IPS-11a (cell line): ENCODE data around the gene DRD1.
"Not testable (repeated sequence)": the region's sequence is repeated elsewhere in the genome, so short reads cannot be mapped to it uniquely, and the experiment has no call there.

Source experiments
- H3K4me3 ChIP-seq: one replicate; pipeline ENCODE4 v1.5.1; 2013; ENCODE audit warnings: low read depth, low read length, control low read depth

Gene DRD1

DNA sequence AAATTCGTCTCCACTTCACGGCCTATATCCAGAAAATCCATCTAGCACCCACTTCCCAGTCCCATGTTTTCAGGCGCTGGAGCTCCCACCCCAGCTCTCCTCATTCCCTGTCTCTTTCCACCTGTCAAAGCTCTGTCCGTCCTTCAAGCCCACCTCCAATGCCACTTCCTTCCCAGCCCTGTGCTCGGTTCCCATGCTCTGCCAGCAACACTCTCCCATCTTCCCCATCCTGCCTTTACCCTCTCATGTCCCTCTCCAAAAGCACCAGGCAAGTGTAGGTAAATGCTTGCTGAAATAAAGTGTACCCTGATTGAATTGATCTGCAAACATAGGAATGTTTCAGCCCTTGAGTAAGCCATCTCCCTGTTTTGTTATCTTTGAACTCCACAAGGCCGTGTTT, 9.2 kb downstream of the DRD1 start:
- no peak overlapping the region for H3K4me3 ChIP-seq

DNA sequence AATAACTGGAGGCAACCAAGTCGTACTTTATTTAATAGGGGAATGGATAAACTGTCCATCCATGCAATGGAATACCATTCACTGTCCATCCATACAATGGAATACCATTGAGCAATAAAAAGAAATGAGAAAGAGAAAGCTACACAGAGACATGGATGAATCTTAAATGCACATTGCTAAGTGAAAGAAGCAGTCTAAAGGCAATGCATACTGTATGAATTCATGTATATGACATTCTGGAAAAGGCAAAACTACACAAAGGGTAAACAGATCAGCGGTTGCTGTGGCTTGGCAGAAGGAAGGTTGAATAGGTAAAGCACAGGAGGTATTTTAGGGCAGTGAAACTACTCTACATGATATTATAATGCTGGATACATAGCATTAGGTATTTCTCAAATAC, 16.2 kb downstream of the DRD1 start:
- no peak overlapping the region for H3K4me3 ChIP-seq

DNA sequence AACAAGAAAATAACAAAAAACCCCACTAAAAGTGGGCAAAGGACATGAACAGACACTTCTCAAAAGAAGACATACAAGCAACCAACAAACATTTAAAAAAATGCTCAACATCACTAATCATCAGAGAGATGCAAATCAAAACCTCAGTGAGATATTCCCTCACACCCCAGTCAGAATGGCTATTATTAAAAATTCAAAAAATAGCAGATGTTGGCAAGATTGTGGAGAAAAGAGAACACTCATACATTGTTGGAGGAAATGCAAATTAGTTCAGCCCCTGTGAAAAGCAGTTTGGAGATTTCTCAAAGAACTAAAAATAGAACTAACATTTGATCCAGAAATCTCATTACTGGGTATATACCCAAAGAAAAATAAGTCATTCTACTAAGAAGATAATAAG, 19.4 kb downstream of the DRD1 start:
- not testable (repeated sequence) for H3K4me3 ChIP-seq

DNA sequence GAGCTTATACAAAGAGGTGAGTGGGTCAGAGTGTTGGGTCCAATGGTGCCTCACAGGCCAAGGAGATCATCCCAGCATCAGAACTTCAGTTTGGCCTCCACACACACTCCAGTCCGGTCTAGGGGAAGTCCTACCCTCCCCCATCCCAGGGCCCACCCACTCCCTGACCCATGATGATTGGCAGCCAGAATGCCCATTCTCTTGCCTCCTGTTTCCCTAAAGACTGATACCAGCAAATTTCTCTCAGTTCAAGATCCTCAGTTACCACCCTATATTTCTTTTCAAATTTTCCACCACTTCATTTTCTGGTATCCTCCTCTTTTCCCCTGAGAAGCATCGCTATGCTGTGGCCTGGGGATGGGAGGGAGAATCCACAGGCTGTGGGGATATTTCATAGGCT, 21.9 kb downstream of the DRD1 start:
- H3K4me3 ChIP-seq: no peak overlapping the region

DNA sequence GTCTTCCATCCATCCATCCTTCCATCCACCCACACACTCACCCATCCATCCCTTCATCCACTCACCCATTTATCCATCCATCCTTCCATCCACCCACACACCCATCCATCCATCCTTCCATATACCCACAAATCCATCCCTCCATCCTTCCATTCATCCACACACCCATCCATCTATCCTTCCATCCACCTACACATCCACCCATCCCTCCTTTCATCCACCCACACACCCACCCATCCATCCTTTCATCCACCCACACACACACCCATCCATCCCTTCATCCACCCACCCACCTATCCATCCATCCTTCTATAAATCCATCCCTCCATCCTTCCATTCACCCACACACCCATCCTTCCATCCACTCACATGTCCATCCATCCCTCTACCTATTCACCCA, 23.6 kb downstream of the DRD1 start:
- no peak overlapping the region for H3K4me3 ChIP-seq

DNA sequence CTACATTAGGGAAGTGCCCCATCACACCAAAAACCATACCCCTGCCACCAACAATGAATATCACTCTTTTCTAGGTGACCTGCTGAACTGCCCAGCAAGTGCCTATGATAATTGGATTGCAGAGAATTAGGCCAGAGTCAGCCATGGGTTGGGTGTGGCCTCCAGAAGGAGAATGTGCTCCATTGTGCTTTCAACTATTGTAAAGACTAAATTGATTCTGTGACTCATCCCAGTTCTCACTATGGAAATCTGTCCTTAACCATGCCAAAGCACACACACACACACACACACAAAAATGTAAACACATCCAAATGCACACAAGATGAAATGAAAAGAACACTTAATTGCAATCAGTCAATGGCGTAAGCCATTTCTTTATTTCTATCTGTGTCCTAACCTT, 25.7 kb downstream of the DRD1 start:
- no peak overlapping the region for H3K4me3 ChIP-seq

DNA sequence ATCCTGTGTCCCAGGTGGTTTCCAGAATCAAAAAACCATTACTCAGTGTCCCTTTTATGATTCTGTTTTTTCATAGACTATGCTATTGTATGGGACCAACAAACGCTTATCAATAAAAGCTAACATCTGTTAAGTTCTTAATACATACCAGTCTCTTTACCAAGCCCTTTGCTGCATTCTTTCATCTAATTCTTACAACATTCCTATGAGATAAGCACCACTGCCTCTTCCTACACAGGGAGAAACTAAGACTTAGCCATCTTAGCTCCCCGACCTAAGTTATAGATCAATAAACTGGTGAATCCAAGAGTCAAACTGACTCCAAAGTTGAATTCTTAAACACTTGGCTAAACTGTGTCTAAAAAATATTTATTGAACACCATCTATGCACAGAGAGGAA, 26.6 kb downstream of the DRD1 start:
- no peak overlapping the region for H3K4me3 ChIP-seq

DNA sequence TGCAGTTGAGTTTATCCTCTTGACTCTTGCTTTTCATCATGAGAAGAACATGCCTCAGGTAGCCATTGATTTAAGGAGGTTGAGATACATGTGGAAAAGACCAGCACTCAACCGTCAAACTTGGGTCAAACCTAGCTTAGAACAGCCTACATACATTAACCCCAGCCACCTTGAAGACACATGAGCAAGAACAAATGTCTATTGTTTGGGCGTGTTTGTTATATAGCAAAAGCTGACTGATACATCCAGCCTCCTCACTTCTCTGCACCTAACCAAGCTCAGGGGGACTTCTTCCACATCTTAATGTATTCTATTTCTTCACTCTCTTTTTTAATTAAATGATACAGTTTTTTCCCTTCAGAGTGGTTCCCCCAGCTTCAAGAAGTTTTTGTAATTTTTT, 28.7 kb downstream of the DRD1 start:
- no peak overlapping the region for H3K4me3 ChIP-seq

DNA sequence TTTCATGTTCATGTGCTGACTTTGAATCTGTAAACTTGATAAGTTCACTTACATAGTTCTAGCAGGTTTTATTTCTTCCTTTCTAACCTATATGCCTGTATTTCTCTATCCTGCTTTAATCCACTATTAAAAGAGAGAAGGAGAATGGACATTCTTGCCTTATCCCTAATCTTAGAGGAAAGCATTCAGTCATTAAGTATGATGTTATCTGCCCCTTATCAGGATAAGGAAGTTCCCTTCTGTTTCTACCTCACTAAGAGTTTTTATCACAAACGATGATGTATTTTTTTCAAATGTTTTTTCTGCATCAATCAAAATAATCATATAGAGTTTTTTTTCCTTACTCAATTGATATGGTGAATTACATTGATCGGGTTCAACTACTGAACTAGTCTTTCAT, 33.1 kb downstream of the DRD1 start:
- no peak overlapping the region for H3K4me3 ChIP-seq

DNA sequence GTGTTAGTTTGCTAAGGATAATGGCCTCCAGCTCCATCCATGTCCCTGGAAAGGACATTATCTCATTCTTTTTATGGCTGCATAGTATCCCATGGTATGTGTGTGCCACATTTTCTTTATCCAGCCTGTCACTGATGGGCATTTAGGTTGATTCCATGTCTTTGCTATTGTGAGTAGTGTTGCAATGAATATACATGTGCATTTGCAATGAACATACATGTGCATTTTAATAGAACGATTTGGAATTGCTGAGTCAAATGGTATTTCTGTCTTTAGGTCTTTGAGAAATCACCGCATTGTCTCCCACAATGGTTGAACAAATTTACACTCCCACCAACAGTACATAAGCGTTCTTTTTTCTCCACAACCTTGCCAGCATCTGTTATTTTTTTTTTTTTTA, 37.7 kb downstream of the DRD1 start:
- H3K4me3 ChIP-seq: no peak overlapping the region

DNA sequence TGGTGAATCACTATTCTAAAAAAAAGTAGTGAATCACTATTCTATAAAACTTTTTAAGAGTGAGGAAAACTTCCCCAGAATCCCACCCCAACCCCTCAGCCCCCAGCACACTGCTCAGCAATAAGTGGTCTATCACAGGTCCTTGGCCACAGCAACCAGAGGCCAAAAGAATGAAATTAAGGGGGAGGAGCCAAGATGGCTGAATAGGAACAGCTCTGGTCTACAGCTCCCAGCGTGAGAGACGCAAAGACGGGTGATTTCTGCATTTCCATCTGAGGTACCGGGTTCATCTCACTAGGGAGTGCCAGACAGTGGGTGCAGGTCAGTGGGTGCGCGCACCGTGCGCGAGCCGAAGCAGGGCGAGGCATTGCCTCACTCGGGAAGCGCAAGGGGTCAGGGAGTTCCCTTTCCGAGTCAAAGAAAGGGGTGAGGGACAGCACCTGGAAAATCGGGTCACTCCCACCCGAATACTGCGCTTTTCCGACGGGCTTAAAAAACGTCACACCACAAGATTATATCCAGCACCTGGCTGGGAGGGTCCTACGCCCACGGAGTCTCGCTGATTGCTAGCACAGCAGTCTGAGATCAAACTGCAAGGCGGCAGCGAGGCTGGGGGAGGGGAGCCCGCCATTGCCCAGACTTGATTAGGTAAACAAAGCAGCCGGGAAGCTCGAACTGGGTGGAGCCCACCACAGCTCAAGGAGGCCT, 46.2 kb downstream of the DRD1 start:
- not testable (repeated sequence) for H3K4me3 ChIP-seq

DNA sequence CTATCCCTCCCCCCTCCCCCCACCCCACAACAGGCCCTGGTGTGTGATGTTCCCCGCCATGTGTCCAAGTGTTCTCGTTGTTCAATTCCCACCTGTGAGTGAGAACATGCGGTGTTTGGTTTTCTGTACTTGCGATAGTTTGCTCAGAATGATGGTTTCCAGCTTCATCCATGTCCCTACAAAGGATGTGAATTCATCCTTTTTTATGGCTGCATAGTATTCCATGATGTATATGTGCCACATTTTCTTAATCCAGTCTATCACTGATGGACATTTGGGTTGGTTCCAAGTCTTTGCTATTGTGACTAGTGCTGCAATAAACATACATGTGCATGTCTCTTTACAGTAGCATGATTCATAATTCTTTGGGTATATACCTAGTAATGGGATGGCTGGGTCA, 48.6 kb downstream of the DRD1 start:
- H3K4me3 ChIP-seq: not testable (repeated sequence)

DNA sequence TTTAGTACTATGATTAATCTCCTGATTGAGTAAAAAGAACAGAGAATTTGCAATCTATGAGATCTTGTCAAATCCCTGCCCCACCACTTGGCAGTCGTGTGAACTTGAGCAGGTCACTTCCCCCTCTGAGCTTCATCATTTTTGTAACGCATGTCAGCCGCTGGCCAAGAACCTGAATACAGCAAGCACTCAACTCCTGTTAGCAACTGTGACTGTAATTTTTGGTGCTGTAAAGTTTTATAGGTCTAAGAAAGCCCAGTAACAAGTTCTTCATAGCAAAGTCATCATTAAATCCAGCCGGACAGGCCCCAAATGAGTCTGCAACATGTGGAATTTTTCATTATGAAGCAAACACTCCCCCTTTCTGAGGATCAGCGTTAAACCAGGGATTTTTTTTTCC, 49.4 kb downstream of the DRD1 start:
- no peak overlapping the region for H3K4me3 ChIP-seq

DNA sequence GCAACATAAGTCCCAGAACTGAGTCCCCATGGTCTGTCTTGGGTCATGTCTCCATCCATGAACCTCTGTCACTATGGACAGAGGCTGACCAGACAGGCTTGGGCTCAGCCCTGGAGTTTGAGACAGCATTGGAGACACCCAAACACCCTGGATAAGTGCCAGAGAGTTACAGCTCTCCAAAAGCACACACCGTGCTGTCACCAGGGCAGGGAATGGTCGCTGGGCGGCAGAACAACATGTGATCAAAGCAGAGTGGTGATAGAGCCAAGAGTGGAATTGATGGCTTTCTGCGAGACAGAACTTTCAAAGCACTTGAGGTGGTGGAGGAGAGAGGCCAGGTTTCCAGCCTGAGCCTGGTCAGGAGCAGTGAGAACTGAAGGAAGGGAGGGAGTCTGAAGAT, 50.1 kb downstream of the DRD1 start:
- no peak overlapping the region for H3K4me3 ChIP-seq

DNA sequence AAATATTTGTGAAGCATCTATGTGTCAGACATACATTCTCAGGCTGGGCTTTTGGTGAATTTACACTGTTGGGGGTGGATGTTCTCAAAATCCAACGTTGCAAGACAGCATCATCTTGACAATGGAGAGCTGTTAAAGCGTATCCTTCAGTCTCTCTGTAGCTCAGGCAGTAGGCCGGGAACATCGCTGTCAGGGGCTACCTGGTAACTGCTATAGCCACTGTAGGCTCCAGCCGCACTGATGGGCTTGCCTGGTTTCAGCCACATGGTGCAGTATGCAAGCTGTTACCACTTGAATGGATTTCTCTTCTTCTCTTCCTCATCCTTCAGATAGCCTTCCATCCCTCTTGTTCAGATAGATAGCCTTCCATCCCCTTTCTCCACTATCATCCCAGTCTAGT, 51.7 kb downstream of the DRD1 start:
- no peak overlapping the region for H3K4me3 ChIP-seq

DNA sequence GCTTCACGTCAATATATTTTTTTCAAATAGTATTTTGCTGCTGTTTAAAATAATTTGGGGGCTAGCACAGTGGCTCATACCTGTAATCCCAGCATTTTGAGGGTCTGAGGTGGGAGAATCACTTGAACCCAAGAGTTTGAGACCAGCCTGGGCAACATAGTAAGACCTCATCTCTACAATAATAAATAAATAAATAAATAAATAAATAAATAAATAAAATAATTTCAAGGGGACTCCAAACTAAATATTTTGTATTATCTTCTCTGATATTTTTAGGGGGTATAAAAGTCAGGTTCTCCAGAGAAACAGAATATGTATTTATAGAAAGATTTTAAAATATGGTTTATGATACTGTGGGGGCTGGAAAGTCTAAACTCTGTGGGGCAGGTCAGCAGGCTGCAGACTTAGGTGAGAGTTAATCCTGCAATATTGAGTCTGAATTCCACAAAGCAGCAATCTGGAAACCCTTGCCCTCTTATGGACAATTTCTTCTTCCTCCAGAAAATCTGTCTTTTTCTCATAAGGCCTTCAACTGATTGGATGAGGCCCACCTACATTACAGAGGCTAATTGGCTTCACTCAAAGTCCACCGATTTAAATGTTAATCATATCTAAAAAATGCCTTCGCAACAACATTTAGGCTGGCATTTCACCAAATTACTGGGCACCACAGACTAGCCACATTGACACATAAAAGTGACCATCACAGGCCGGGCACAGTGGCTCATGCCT, 53.5 kb downstream of the DRD1 start:
- H3K4me3 ChIP-seq: no peak overlapping the region
